PFSK-1 (cell line): ENCODE measurements around the gene SEMA4D.

Source experiments
- FOXP2 ChIP-seq: optimal IDR thresholded peaks from 2 replicates; pipeline ENCODE3; 2011; ENCODE audit warnings: borderline replicate concordance, control low read depth, inconsistent platforms; ENCODE audit not compliant: insufficient read depth; ENCODE audit errors: extremely low read length, extremely low read depth
- POLR2AphosphoS5 ChIP-seq: IDR thresholded peaks from 2 replicates; pipeline ENCODE4 v1.6.1; 2012; ENCODE audit warnings: low read depth, mild to moderate bottlenecking, control low read depth, low read length, moderate library complexity
- REST ChIP-seq, 2 experiments: IDR thresholded peaks; 2 replicates each; pipeline versions ENCODE4 v1.6.1 to v1.8.0; 2011 to 2012; ENCODE audit warnings: low read depth in 2 of 2, low read length in 2 of 2, control low read depth in 1 of 2, inconsistent platforms in 1 of 2, mild to moderate bottlenecking in 1 of 2, moderate library complexity in 1 of 2; ENCODE audit not compliant: insufficient read depth in 1 of 2
- SIN3A ChIP-seq: IDR thresholded peaks from 2 replicates; pipeline ENCODE4 v1.6.1; 2012; ENCODE audit warnings: mild to moderate bottlenecking, low read length, moderate library complexity, borderline replicate concordance; ENCODE audit not compliant: insufficient read depth
- TAF1 ChIP-seq: IDR thresholded peaks from 2 replicates; pipeline ENCODE4 v1.6.1; 2012; ENCODE audit warnings: low read length, control low read depth, borderline replicate concordance; ENCODE audit not compliant: insufficient read depth

Gene SEMA4D

GRCh38 chr9:89528131-89528530 is 30.2 kb upstream of the SEMA4D start:
- no peak for TF ChIP-seq TAF1
- TF ChIP-seq POLR2AphosphoS5: no peak
- TF ChIP-seq FOXP2: no peak
- TF ChIP-seq REST (IDR thresholded peaks at IDR 0.05; ENCODE audit: insufficient read depth in 1 of 2, low read depth in 2 of 2, low read length in 2 of 2): no peak
- TF ChIP-seq SIN3A: no peak

GRCh38 chr9:89527084-89527483 is 29.2 kb upstream of the SEMA4D start:
- no peak for TF ChIP-seq TAF1

GRCh38 chr9:89526667-89527066 is 28.8 kb upstream of the SEMA4D start:
- TF ChIP-seq SIN3A (no peak), POLR2AphosphoS5 (no peak), FOXP2 (no peak), TAF1 (no peak), REST (IDR thresholded peaks at IDR 0.05; ENCODE audit: insufficient read depth in 1 of 2, low read depth in 2 of 2, low read length in 2 of 2) (no peak)

GRCh38 chr9:89525446-89526374 is 27.8 kb upstream of the SEMA4D start:
- no peak for TF ChIP-seq SIN3A
- TF ChIP-seq POLR2AphosphoS5: no peak
- TF ChIP-seq FOXP2: no peak

GRCh38 chr9:89524963-89525362 is 27.1 kb upstream of the SEMA4D start:
- TF ChIP-seq POLR2AphosphoS5: no peak
- no peak for TF ChIP-seq FOXP2

GRCh38 chr9:89523948-89524347 is 26.0 kb upstream of the SEMA4D start:
- TF ChIP-seq SIN3A (no peak), POLR2AphosphoS5 (no peak), TAF1 (no peak), FOXP2 (no peak), REST (IDR thresholded peaks at IDR 0.05; ENCODE audit: insufficient read depth in 1 of 2, low read depth in 2 of 2, low read length in 2 of 2) (no peak)
